Heart left ventricle (tissue), 16 donors: ENCODE results near the gene NUTM2D. TPM values are rescaled to one million over a fixed set of nuclear protein-coding genes. Genes with fewer than 3 reads are reported as not detected.
"Not testable (repeated sequence)": the region's sequence is repeated elsewhere in the genome, so short reads cannot be mapped to it uniquely, and the experiment has no call there.

Source experiments
- ATAC-seq, 4 donors: fragments of 200-7000 bp; cut with Tn5 transposase; one replicate each; pipeline ENCODE4 v1.9.1; 2020 to 2022; ENCODE audit warnings: moderate library complexity in 4 of 4, mild to moderate bottlenecking in 3 of 4, moderate number of reproducible peaks in 1 of 4
- DNase-seq, 5 donors: peaks; one replicate each; pipeline ENCODE4 v3.0.0-alpha.2; 2020
- H3K27ac ChIP-seq, 12 donors: fragments of 200-600 bp; sonication (generic) in 4 of 12; one replicate each; pipeline versions ENCODE4 v1.5.0 to v1.8.0; 2016 to 2022; ENCODE audit warnings: mild to moderate bottlenecking in 2 of 12
- H3K27me3 ChIP-seq, 9 donors: fragments of 200-600 bp; sonication (generic) in 2 of 9; one replicate each; pipeline versions ENCODE4 v1.5.1 to v1.8.0; 2016 to 2022; ENCODE audit warnings: mild to moderate bottlenecking in 3 of 9
- H3K36me3 ChIP-seq, 9 donors: fragments of 200-600 bp; sonication (generic) in 2 of 9; one replicate each; pipeline versions ENCODE4 v1.5.0 to v1.8.0; 2018 to 2022; ENCODE audit warnings: mild to moderate bottlenecking in 2 of 9
- H3K4me1 ChIP-seq, 12 donors: fragments of 200-600 bp; sonication (generic) in 4 of 12; one replicate each; pipeline versions ENCODE4 v1.5.0 to v1.8.0; 2016 to 2022; ENCODE audit warnings: mild to moderate bottlenecking in 3 of 12
- H3K4me3 ChIP-seq, 12 donors: fragments of 200-600 bp; sonication (generic) in 4 of 12; one replicate each; pipeline versions ENCODE4 v1.5.0 to v1.8.0; 2017 to 2022; ENCODE audit warnings: mild to moderate bottlenecking in 9 of 12, moderate library complexity in 4 of 12
- H3K9me3 ChIP-seq, 12 donors: fragments of 200-600 bp; sonication (generic) in 4 of 12; one replicate each; pipeline versions ENCODE4 v1.5.0 to v1.8.0; 2016 to 2022; ENCODE audit warnings: mild to moderate bottlenecking in 1 of 12
- WGBS, 4 donors: extraction: QIAGEN DNeasy Blood & Tissue Kit in 2 of 4; methylation state at CpG; one replicate each; pipeline versions ENCODE4 v1.1.5 to v1.1.7; 2013 to 2018; 5-methylcytosine and 5-hydroxymethylcytosine counted together
- intact Hi-C, 10 donors: fragments of 100-400 bp; cut with DNase I; formaldehyde crosslinking; loops; one replicate each; pipeline versions ENCODE4 v1.11.1 to v1.14.2; 2022
- long read RNA-seq, 3 donors: library from polyadenylated mRNA; unstranded; transcript quantifications; one replicate each; pipeline ENCODE4 v2.0.0, GENCODE V29; 2020 to 2021
- polyA plus RNA-seq, 2 donors: library from polyadenylated mRNA; stranded (reverse); fragments of 200-250 nt; gene quantifications; one replicate each; pipeline ENCODE4 v1.2.3, GENCODE V29; 2013
- total RNA-seq, 9 donors: library from RNA; depleted of rRNA in 2 of 9; stranded (reverse); fragments of >200 nt in 2 of 9; fragmentation: NEBNext Ultra II Directional in 3 of 9; extraction: Animal tissue kit (Norgen Biotek cat#: 25700) in 3 of 9; gene quantifications; one replicate each; pipeline versions ENCODE4 v1.1.0 to v1.2.4, GENCODE V29; 2016 to 2023
- donor health status: ischemic (EF 13 %, LVEDD 7.1; RV severe dilation, severe dysfunction).
- donor health status: healthy with polysubstance abuse.
- donor health status: DM: no; HTN: yes; CAD: no.
- donor health status: DM: no; HTN: no; CAD: no.
- donor health status: ischemic (EF 25% LVEDD 6.9; RV normal size, moderate dysfunction).
- donor health status: ischemic (EF 25% LVEDD 5.7; RV mildly dilated, moderate dysfunction).
- donor health status: healthy.
- donor health status: DM: yes; HTN: yes; CAD: no.
- donor health status: ischemic (EF 35%, LVEDD 5.7; RV mildly dilated, moderate dysfunction).
- donor health status: nonischemic (EF 11% LVEDD 7.7; RV severe dilation, severe dysfunction).
- donor health status: DM: yes; HTN: yes; CAD: no.
- donor health status: PGD.
- donor health status: ischemic (EF 29% LVEDD 5.4; RV normal size, mild dysfunction).
- donor health status: nonischemic (EF 23%, LVEDD 6.1; RV moderate dilation, normal function).

Gene NUTM2D, protein sequence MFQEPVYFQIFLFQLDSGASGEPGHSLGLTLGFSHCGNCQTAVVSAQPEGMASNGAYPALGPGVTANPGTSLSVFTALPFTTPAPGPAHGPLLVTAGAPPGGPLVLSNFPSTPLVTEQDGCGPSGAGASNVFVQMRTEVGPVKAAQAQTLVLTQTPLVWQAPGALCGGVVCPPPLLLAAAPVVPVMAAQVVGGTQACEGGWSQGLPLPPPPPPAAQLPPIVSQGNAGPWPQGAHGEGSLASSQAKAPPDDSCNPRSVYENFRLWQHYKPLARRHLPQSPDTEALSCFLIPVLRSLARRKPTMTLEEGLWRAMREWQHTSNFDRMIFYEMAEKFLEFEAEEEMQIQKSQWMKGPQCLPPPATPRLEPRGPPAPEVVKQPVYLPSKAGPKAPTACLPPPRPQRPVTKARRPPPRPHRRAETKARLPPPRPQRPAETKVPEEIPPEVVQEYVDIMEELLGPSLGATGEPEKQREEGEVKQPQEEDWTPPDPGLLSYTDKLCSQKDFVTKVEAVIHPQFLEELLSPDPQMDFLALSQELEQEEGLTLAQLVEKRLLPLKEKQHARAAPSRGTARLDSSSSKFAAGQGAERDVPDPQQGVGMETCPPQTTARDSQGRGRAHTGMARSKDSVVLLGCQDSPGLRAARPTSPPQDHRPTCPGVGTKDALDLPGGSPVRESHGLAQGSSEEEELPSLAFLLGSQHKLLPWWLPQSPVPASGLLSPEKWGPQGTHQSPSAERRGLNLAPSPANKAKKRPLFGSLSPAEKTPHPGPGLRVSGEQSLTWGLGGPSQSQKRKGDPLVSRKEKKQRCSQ
- 1 to 10 TPM; 2.4 to 7.7 (median 5.2) TPM for total RNA-seq
- polyA plus RNA-seq = 10 to 100 TPM in 1 of 2 donors, 1 to 10 TPM in 1; 1.6 to 11.3 TPM
- long read RNA-seq, donor 1 = 0 reads
- long read RNA-seq, donor 2 = 0 reads
- long read RNA-seq, donor 3, partial matches to known transcripts = 0 of 1 reads
- long read RNA-seq, donor 3, other reads (novel, unspliced or antisense) = 1 of 1 reads

DNA sequence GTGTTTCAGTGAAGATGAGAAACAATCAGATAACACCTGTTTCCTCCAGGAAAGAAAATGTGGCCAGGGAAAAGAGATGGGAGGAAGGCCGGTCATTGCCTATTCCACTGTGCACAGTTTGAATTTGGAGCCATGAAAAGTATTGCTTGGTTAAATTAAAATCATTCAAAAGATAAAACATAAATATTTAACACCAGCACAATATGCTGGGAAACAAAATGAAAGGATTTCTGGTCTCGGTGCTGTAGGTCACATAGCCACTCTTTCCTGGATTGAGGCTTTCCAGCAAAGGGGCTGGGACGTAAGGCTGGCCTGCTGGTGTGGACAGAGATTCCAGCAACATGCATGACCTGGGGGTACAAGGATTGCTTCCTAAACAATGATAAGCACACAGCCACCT is at the start of gene NUTM2D:
TSS of gene NUTM2D (plus strand) at position 301 of the 400 bp plus-strand sequence. CDS start 522 bp downstream, outside the sequence.
- DNase-seq, H3K27ac ChIP-seq, H3K9me3 ChIP-seq, H3K27me3 ChIP-seq, ATAC-seq, H3K4me3 ChIP-seq, intact Hi-C loops, H3K4me1 ChIP-seq, H3K36me3 ChIP-seq: not testable (repeated sequence)
- 100% methylated on average over 1 to 2 of the region's 3 CpGs; no CpG with 5 or more reads in 2 of the 4 donors for WGBS, 4 donors

DNA sequence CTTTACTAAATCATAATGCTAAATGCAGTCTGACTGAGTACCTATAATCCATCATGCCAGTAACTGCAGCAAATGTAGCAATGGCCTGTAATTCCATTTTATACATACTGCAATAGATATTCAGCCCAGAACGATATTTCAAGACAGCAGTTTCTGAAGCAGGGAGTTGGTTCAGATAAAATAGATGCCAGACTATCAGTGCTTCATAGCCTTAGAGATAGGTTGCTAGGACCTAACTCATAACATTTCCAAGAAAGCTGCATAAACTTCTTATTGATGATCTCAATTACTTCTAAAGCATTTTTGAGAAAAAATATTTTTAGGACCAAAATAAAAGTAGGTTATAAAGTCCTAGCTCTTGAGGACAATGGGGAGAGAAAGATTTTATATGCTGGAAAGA is 48.8 kb upstream of the NUTM2D start:
- WGBS, 4 donors = 25 to 47% (median 37%) methylated on average over 1 of the region's 1 CpG
- H3K4me3 ChIP-seq, intact Hi-C loops, H3K27ac ChIP-seq, H3K9me3 ChIP-seq, DNase-seq, H3K27me3 ChIP-seq, H3K4me1 ChIP-seq, ATAC-seq, H3K36me3 ChIP-seq: not testable (repeated sequence)

DNA sequence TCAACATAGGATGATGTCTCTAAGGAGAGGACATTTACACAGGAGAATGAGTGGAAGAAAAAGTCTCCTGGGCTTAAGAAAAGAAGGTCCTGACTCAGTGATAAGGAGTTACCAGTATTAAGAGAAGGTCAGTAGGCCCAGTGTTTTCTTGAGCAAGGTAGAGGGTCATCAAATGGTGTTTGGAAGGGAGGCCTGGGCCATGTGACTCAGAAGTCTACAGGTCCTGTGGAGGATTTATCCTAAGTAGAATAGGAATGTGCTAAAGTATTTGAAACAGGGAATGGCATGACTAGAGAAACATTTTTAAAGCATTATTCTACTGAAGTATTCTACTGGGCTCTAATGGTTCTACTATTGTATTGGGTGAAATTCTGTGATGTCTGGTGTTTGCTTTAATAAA is 47.9 kb upstream of the NUTM2D start:
- H3K4me1 ChIP-seq, ATAC-seq, H3K4me3 ChIP-seq, intact Hi-C loops, H3K27me3 ChIP-seq, H3K36me3 ChIP-seq, DNase-seq, H3K27ac ChIP-seq, H3K9me3 ChIP-seq: not testable (repeated sequence)

DNA sequence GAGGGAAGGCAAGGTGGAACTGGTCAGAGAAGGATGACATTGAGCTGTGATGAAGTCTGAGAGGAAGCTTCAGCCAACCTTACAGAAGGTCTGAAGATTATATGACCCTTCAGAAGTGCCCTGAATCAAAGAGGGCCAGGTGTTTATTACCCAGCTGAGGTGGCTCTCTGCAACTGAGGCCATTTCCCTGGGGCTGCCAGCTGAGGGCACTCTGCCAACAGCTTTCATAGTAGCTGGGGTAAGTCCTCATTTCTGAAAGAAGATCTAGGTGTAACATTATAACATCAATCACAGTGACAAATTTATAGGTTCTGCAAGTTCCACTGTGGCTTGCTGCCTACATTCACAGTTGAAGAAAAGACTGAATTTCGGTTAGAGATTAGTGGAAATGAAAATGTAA is 46.0 kb upstream of the NUTM2D start:
- H3K27me3 ChIP-seq, H3K4me3 ChIP-seq, H3K36me3 ChIP-seq, DNase-seq, H3K27ac ChIP-seq, intact Hi-C loops, H3K4me1 ChIP-seq, H3K9me3 ChIP-seq: not testable (repeated sequence)
- WGBS, 4 donors = 82 to 95% (median 92%) methylated on average over 1 of the region's 1 CpG
- peak in 1 of 4 donors; percentile 24 for ATAC-seq

DNA sequence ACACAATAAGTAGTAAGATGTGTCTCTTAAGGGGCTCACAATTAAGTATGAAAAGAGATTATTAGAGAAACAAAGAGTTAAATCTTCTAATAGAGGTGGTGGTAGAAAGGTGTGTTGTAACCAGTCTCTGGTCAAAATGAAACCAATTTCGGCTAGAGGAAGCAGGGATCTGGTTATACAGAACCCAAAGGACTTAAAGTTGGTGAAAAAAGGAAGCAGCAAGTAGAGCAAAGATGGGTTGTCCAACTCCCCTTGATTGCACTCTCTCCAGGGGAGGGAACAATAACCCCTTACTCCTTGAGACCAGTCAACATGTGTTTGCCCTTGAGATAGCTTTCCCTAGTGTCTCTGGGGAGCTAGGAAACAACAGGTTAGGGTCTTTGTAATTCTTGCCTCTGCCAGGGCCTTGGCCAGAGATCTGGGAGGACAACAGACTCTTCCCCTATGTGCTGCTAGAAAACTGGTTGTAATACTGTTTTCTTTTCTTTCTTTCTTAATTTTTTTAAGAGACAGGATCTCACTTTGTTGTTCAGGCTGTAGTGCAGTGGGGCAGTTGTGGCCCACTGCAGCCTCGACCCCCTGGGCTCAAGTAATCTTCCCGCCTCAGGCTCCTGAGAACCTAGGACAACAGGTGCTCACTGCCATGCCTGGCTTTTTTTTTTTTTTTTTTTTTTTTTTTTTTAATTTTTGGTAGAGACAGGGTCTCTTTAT is 43.7 kb upstream of the NUTM2D start:
- H3K9me3 ChIP-seq, H3K4me1 ChIP-seq, H3K36me3 ChIP-seq, ATAC-seq, H3K4me3 ChIP-seq, intact Hi-C loops, DNase-seq, H3K27me3 ChIP-seq, H3K27ac ChIP-seq: not testable (repeated sequence)
- 64 to 73% (median 70%) methylated on average over 3 of the region's 3 CpGs for WGBS, 4 donors

DNA sequence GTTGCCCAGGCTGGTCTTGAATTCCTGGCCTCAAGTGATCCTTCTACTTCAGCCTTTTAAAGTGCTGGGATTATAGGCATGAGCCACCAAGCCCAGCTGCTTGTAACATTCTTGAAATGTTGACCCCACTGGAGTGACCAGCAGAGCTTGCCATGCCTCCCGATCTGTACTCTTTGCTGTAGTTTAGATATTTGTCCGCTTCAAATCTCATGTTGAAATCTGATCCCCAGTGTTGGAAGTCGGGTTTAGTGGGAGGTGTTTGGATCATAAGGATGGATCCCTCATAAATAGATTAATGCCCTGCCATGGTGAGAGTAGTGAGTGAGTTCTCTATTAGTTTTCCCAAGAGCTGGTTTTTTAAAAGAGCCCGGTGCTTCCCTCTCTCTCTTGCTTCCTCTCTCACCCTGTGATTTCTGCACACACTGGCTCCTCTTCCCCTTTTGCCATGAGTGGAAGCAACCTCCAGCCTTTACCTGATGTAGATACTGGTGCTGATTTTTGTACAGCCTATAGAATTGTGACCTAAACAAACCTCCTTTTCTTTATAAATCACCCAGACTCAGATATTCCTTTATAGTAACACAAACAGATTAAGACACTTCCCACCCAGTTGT is 43.1 kb upstream of the NUTM2D start:
- H3K4me1 ChIP-seq, DNase-seq, H3K27ac ChIP-seq, H3K9me3 ChIP-seq, H3K27me3 ChIP-seq, H3K36me3 ChIP-seq, intact Hi-C loops, H3K4me3 ChIP-seq: not testable (repeated sequence)
- WGBS, 4 donors = 0 to 87% (median 71%) methylated on average over 1 to 3 of the region's 4 CpGs
- ATAC-seq = peak in 1 of 4 donors; percentile 36

DNA sequence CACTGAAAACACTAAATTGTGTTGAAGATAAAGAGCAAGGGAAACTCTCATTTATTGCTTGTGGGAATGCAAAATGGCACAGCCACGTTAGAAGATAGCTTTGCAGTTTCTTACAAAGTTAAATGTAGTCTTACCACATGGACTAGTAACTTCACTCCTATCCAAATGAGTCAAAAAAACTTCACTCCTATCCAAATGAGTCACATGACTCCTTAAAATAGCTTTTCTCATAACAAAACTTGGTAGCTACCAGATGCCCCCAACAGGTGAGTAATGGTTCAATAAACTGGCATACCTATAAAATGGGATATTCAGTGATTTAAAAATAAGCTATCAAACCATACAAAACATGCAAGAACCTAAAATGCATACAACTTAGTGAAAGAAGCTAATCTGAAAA is 36.0 kb upstream of the NUTM2D start:
- not testable (repeated sequence) for H3K9me3 ChIP-seq

DNA sequence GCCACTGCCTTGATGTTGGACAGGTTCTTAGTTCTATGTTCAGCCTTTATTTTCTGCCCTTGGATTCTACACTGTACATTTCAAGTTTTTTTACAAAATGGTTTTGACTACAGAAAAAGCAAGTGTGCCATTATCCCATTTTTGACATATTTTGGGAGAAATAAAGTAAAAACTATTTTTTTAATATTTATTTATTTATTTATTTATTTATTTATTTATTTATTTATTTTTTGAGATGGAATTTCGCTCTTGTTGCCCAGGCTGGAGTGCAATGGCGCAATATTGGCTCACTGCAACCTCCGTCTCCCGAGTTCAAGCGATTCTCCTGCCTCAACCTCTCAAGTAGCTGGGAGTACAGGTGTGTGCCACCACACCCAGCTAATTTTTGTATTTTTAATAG is 33.0 kb upstream of the NUTM2D start:
- DNase-seq, H3K4me1 ChIP-seq, H3K9me3 ChIP-seq, H3K27me3 ChIP-seq, intact Hi-C loops, H3K4me3 ChIP-seq, ATAC-seq, H3K27ac ChIP-seq: not testable (repeated sequence)
- WGBS, 4 donors = 95 to 100% (median 98%) methylated on average over 4 to 5 of the region's 5 CpGs
- H3K36me3 ChIP-seq = peaks cover 0 to 23% (median 9%) of the 10 kb centered on the region in 9 donors

More for the DNA sequence above, 36.0 kb upstream of the NUTM2D start:
- H3K27ac ChIP-seq, H3K27me3 ChIP-seq, intact Hi-C loops, H3K4me3 ChIP-seq, DNase-seq, H3K4me1 ChIP-seq, ATAC-seq: not testable (repeated sequence)
- H3K36me3 ChIP-seq = peaks cover 0 to 11% (median 5%) of the 10 kb centered on the region in 9 donors
- 71 to 91% (median 85%) methylated on average over 1 of the region's 1 CpG for WGBS, 4 donors

DNA sequence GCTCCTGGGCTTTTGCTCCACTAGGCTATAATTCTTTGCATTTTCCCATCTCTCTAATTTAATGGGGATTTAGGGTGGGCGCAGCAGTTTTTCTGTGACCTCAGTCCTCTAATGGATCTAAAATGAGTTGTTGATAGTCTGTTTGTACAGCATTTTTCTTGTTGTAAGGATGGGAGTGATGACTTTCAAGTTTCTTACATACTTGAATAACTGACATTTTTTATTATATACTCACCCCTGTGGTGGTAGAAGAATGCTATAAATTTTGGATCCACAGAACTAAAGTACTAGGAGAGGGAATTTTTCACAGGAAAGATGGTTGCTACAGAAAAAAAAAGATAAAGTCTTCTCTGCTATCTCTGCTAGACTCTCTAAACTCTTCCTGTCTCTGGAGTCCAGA is 29.6 kb upstream of the NUTM2D start:
- H3K36me3 ChIP-seq = peaks cover 0 to 27% (median 9%) of the 10 kb centered on the region in 9 donors
- H3K4me1 ChIP-seq, DNase-seq, H3K4me3 ChIP-seq, H3K27me3 ChIP-seq, intact Hi-C loops, H3K9me3 ChIP-seq, ATAC-seq, H3K27ac ChIP-seq: not testable (repeated sequence)
- WGBS, 4 donors = 97 to 100% (median 98%) methylated on average over 1 of the region's 1 CpG

DNA sequence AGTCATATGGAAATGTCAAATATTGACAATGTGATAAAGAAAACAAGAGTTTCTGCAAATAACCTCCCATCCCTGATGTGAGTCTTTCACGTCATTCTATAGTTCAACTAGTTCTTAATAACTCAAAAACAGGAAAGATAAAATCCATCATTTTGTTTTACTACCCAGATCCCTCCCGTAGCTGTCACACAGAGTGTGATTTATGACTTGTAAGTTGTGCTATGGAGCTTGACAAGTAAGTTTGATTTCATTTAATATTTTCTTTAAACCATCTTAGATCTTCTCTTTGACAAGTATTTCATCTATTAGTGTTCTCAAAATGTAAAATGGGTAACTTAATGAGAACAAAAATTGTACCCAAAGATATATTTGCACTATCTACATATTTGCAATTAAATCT is 28.4 kb upstream of the NUTM2D start:
- H3K4me3 ChIP-seq, H3K27ac ChIP-seq, H3K4me1 ChIP-seq, DNase-seq, H3K27me3 ChIP-seq, intact Hi-C loops, ATAC-seq, H3K9me3 ChIP-seq: not testable (repeated sequence)
- peaks cover 0 to 33% (median 8%) of the 10 kb centered on the region in 9 donors for H3K36me3 ChIP-seq
- 92 to 98% (median 94%) methylated on average over 2 of the region's 2 CpGs for WGBS, 4 donors
